ENCODE results near the gene LYAR. TPM values are rescaled to one million over a fixed set of nuclear protein-coding genes. Genes with fewer than 3 reads are reported as not detected.
"Not testable (repeated sequence)": the region's sequence is repeated elsewhere in the genome, so short reads cannot be mapped to it uniquely, and the experiment has no call there.

Gene LYAR
- total and polyA plus RNA-seq, 2 experiments from 2014 or later, result 10.7 to 18.5 TPM

GRCh38 chr4:4260185-4260751 is 29.7 kb downstream of the LYAR start:
- peak; percentile 62 for TF ChIP-seq CTCF (IDR thresholded peaks at IDR 0.05; ENCODE audit: low read depth, low read length)
- H3K36me3 ChIP-seq, result no peaks in the 10 kb centered on the region
- peak in 1 of 2 donors; percentile 83 for DNase-seq (ENCODE audit: low read depth in 1 of 2, low spot score in 1 of 2)

GRCh38 chr4:4259484-4260100 is 30.4 kb downstream of the LYAR start:
- H3K9me3 ChIP-seq (ENCODE audit: low read depth), result no peaks in the 10 kb centered on the region
- H3K36me3 ChIP-seq, result no peaks in the 10 kb centered on the region
- peaks cover 16% of the 10 kb centered on the region for H3K27me3 ChIP-seq
- TF ChIP-seq CTCF (IDR thresholded peaks at IDR 0.05; ENCODE audit: low read depth, low read length), result no peak
- H3K27ac ChIP-seq, result no peak overlapping the region
- no peak overlapping the region for H3K4me3 ChIP-seq
- no peaks in the 10 kb centered on the region for H3K4me1 ChIP-seq (ENCODE audit: low read depth)
- no peak for DNase-seq (ENCODE audit: low read depth in 1 of 2, low spot score in 1 of 2)

More at GRCh38 chr4:4260185-4260751, 29.7 kb downstream of the LYAR start:
- H3K4me3 ChIP-seq, result no peak overlapping the region
- no peaks in the 10 kb centered on the region for H3K4me1 ChIP-seq (ENCODE audit: low read depth)
- H3K27ac ChIP-seq, result no peak overlapping the region
- H3K9me3 ChIP-seq (ENCODE audit: low read depth), result no peaks in the 10 kb centered on the region
- H3K27me3 ChIP-seq, result peaks cover 11% of the 10 kb centered on the region

GRCh38 chr4:4257705-4258104 is 32.2 kb downstream of the LYAR start:
- not testable (repeated sequence) for H3K4me1 ChIP-seq (ENCODE audit: low read depth); DNase-seq (ENCODE audit: low read depth in 1 of 2, low spot score in 1 of 2); H3K4me3 ChIP-seq; H3K36me3 ChIP-seq; H3K9me3 ChIP-seq (ENCODE audit: low read depth); H3K27ac ChIP-seq
- peaks cover 22% of the 10 kb centered on the region for H3K27me3 ChIP-seq

- Histone ChIP-seq H3K4me1 (ENCODE audit: low read depth) (no peaks in the 10 kb centered on the region), H3K27ac (no peak overlapping the region), H3K36me3 (no peaks in the 10 kb centered on the region), H3K9me3 (ENCODE audit: low read depth) (no peaks in the 10 kb centered on the region), H3K4me3 (no peak overlapping the region), H3K27me3 (peaks cover 22% of the 10 kb centered on the region)
- no peak for DNase-seq (ENCODE audit: low read depth in 1 of 2, low spot score in 1 of 2)
- TF ChIP-seq CTCF (IDR thresholded peaks at IDR 0.05; ENCODE audit: low read depth, low read length), result no peak
Measured at GRCh38 chr4:4256799-4257198, 33.2 kb downstream of the LYAR start.

GRCh38 chr4:4254666-4255065 is 35.3 kb downstream of the LYAR start:
- peaks cover 32% of the 10 kb centered on the region for H3K27me3 ChIP-seq
- no peak overlapping the region for H3K27ac ChIP-seq
- H3K9me3 ChIP-seq (ENCODE audit: low read depth), result no peaks in the 10 kb centered on the region
- no peak for TF ChIP-seq CTCF (IDR thresholded peaks at IDR 0.05; ENCODE audit: low read depth, low read length)
- no peaks in the 10 kb centered on the region for H3K36me3 ChIP-seq
- no peaks in the 10 kb centered on the region for H3K4me1 ChIP-seq (ENCODE audit: low read depth)
- no peak for DNase-seq (ENCODE audit: low read depth in 1 of 2, low spot score in 1 of 2)
- no peak overlapping the region for H3K4me3 ChIP-seq

- H3K4me1 ChIP-seq (ENCODE audit: low read depth), result peaks cover 1% of the 10 kb centered on the region
- H3K36me3 ChIP-seq, result no peaks in the 10 kb centered on the region
- no peak overlapping the region for H3K27ac ChIP-seq
- H3K4me3 ChIP-seq, result no peak overlapping the region
- H3K27me3 ChIP-seq, result peaks cover 32% of the 10 kb centered on the region
- DNase-seq (ENCODE audit: low read depth in 1 of 2, low spot score in 1 of 2), result no peak
- H3K9me3 ChIP-seq (ENCODE audit: low read depth), result no peaks in the 10 kb centered on the region
- no peak for TF ChIP-seq CTCF (IDR thresholded peaks at IDR 0.05; ENCODE audit: low read depth, low read length)
Measured at GRCh38 chr4:4254199-4254598, 35.8 kb downstream of the LYAR start.

All from cardiac muscle cell (in vitro differentiated cells and primary cell).